CD14-positive monocyte (primary cell): Measurements from ENCODE around the gene SLC35D2. TPM values are rescaled to one million over a fixed set of nuclear protein-coding genes. Genes with fewer than 3 reads are reported as not detected.

Experiments
- DNase-seq, 3 donors: peaks; one replicate each; pipeline ENCODE4 v3.0.0-alpha.2; 2011 to 2022
- H2AFZ ChIP-seq: 2 replicates; pipeline ENCODE4 v1.6.0; 2012; ENCODE audit warnings: mild to moderate bottlenecking, low read depth, low read length, inconsistent platforms; ENCODE audit not compliant: insufficient read depth, poor library complexity, severe bottlenecking
- H3K27ac ChIP-seq, 2 donors: 1 replicate in 1 of 2; 2 replicates in 1 of 2; pipeline ENCODE4 v1.5.1; 2012 to 2013; ENCODE audit warnings: low read length in 2 of 2, control low read depth in 1 of 2, inconsistent platforms in 1 of 2, low read depth in 1 of 2, mild to moderate bottlenecking in 1 of 2
- H3K27me3 ChIP-seq, 2 donors: one replicate each; pipeline versions ENCODE4 v1.6.0 to v1.6.1; 2011 to 2013; ENCODE audit warnings: low read length in 2 of 2; ENCODE audit not compliant: control insufficient read depth in 2 of 2, insufficient read depth in 2 of 2
- H3K36me3 ChIP-seq, 2 donors: replicated peaks in 1 of 2; 1 replicate in 1 of 2; 2 replicates in 1 of 2; pipeline versions ENCODE4 v1.5.1 to v1.6.1; 2012 to 2013; ENCODE audit warnings: low read length in 2 of 2, control low read depth in 1 of 2, inconsistent platforms in 1 of 2, mild to moderate bottlenecking in 1 of 2; ENCODE audit not compliant: insufficient read depth in 2 of 2, control insufficient read depth in 1 of 2
- H3K4me1 ChIP-seq, 2 donors: 1 replicate in 1 of 2; 2 replicates in 1 of 2; pipeline versions ENCODE4 v1.5.1 to v1.6.1; 2012 to 2013; ENCODE audit warnings: low read length in 2 of 2, control low read depth in 1 of 2, inconsistent platforms in 1 of 2, mild to moderate bottlenecking in 1 of 2, moderate library complexity in 1 of 2; ENCODE audit not compliant: insufficient read depth in 2 of 2, control insufficient read depth in 1 of 2
- H3K4me2 ChIP-seq: replicated peaks from 2 replicates; pipeline ENCODE3; 2012; ENCODE audit warnings: low read length, moderate library complexity, mild to moderate bottlenecking; ENCODE audit not compliant: poor library complexity, severe bottlenecking; ENCODE audit errors: extremely low read depth
- H3K4me3 ChIP-seq, 3 experiments: fragments of 200-600 bp in 1 of 3; sonication (generic) in 1 of 3; replicated peaks in 1 of 3; 1 replicate in 2 of 3; 2 replicates in 1 of 3; pipeline ENCODE4 v1.5.1; 2011 to 2013; ENCODE audit warnings: low read length in 3 of 3, mild to moderate bottlenecking in 3 of 3, control low read depth in 2 of 3, low read depth in 2 of 3, inconsistent platforms in 1 of 3, moderate library complexity in 1 of 3
- H3K79me2 ChIP-seq: 2 replicates; pipeline ENCODE4 v1.6.0; 2012; ENCODE audit warnings: mild to moderate bottlenecking, control low read depth, inconsistent platforms, low read length, moderate library complexity; ENCODE audit not compliant: insufficient read depth
- H3K9ac ChIP-seq: 2 replicates; pipeline ENCODE4 v1.6.0; 2017; ENCODE audit warnings: low read length, mild to moderate bottlenecking; ENCODE audit not compliant: insufficient read depth, poor library complexity, severe bottlenecking
- H3K9me3 ChIP-seq, 2 donors: replicated peaks in 1 of 2; 1 replicate in 1 of 2; 2 replicates in 1 of 2; pipeline versions ENCODE4 v1.5.1 to v1.6.1; 2012 to 2013; ENCODE audit warnings: low read length in 2 of 2, control low read depth in 1 of 2; ENCODE audit not compliant: control insufficient read depth in 1 of 2, insufficient read depth in 1 of 2
- H4K20me1 ChIP-seq: 2 replicates; pipeline ENCODE4 v1.6.0; 2012; ENCODE audit warnings: mild to moderate bottlenecking, low read length, control low read depth, moderate library complexity; ENCODE audit not compliant: insufficient read depth
- H3K27ac Mint-ChIP-seq, 7 donors: one replicate each; pipeline ENCODE4 v1.8.0; 2020; ENCODE audit warnings: mild to moderate bottlenecking in 7 of 7, mixed read lengths in 7 of 7, moderate library complexity in 6 of 7, inconsistent platforms in 2 of 7
- H3K27me3 Mint-ChIP-seq, 3 donors: one replicate each; pipeline ENCODE4 v1.8.0; 2021 to 2022; ENCODE audit warnings: low read depth in 3 of 3, mild to moderate bottlenecking in 3 of 3, mixed read lengths in 3 of 3, moderate library complexity in 3 of 3, inconsistent platforms in 1 of 3
- H3K36me3 Mint-ChIP-seq, 2 donors: one replicate each; pipeline ENCODE4 v1.8.0; 2020; ENCODE audit warnings: mixed read lengths in 2 of 2, inconsistent platforms in 1 of 2, mild to moderate bottlenecking in 1 of 2
- H3K4me1 Mint-ChIP-seq: one replicate; pipeline ENCODE4 v1.8.0; 2020; ENCODE audit warnings: mild to moderate bottlenecking, mixed read lengths
- H3K4me3 Mint-ChIP-seq, 2 donors: one replicate each; pipeline ENCODE4 v1.8.0; 2020; ENCODE audit warnings: mild to moderate bottlenecking in 2 of 2, mixed read lengths in 2 of 2, moderate library complexity in 1 of 2
- H3K9me3 Mint-ChIP-seq, 7 donors: one replicate each; pipeline ENCODE4 v1.8.0; 2020 to 2022; ENCODE audit warnings: mixed read lengths in 7 of 7, mild to moderate bottlenecking in 6 of 7, moderate library complexity in 6 of 7, inconsistent platforms in 2 of 7
- CTCF ChIP-seq: fragments of 200-600 bp; IDR thresholded peaks from one replicate; pipeline ENCODE4 v1.8.0; 2022; ENCODE audit warnings: antibody characterized with exemption, mild to moderate bottlenecking
- WGBS: methylation state at CpG from one replicate; pipeline ENCODE4 v1.1.5; 2013; ENCODE audit warnings: missing lambda C conversion rate; ENCODE audit not compliant: insufficient coverage; 5-methylcytosine and 5-hydroxymethylcytosine counted together
- intact Hi-C, 2 donors: fragments of 100-400 bp; cut with micrococcal nuclease; formaldehyde crosslinking; loops; one replicate each; pipeline versions ENCODE4 v1.15.0 to v1.15.1; 2023
- polyA plus RNA-seq, 3 donors: library from polyadenylated mRNA; depleted of rRNA in 1 of 3; unstranded in 2 of 3; stranded (reverse) in 1 of 3; fragments of 300-500 nt in 2 of 3; fragments of >200 nt in 1 of 3; fragmentation: Illumina TruSeq in 2 of 3; gene quantifications; 1 replicate in 2 of 3; 2 replicates in 1 of 3; pipeline ENCODE4 v1.2.3, GENCODE V29; 2012 to 2021

Gene SLC35D2
- polyA plus RNA-seq, 3 donors, result 14.8 to 27.4 (median 20.0) TPM

- no peak overlapping the region for H3K4me3 ChIP-seq
- H3K36me3 Mint-ChIP-seq, result peaks cover 0 to 6% of the 10 kb centered on the region in 2 donors
- H3K27me3 Mint-ChIP-seq, result peaks cover 0 to 2% (median 1%) of the 10 kb centered on the region in 3 donors
- H3K27me3 ChIP-seq, result no peaks in the 10 kb centered on the region
- TF ChIP-seq CTCF, result no peak
- H3K4me2 ChIP-seq, result no peak overlapping the region
- peak overlapping the region in 3 of 7 donors; percentile 29 to 55 (median 35) for H3K27ac Mint-ChIP-seq
- 100% methylated on average over 3 of the region's 3 CpGs for WGBS
- intact Hi-C loops, result no loop called here
- no peak overlapping the region for H3K9ac ChIP-seq
- H3K4me1 Mint-ChIP-seq, result peaks cover 6% of the 10 kb centered on the region
- H4K20me1 ChIP-seq, result no peaks in the 10 kb centered on the region
- peak overlapping the region in 1 of 2 donors; percentile 30 for H3K27ac ChIP-seq
- no peaks in the 10 kb centered on the region for H3K4me1 ChIP-seq
- H2AFZ ChIP-seq, result peak overlapping the region; percentile 39
- H3K79me2 ChIP-seq, result peaks cover 77% of the 10 kb centered on the region
- no peak overlapping the region for H3K4me3 Mint-ChIP-seq
- H3K9me3 ChIP-seq, result peaks cover 0 to 4% of the 10 kb centered on the region in 2 donors
- peaks cover 2 to 13% (median 8%) of the 10 kb centered on the region in 7 donors for H3K9me3 Mint-ChIP-seq
- DNase-seq, result no peak
- H3K36me3 ChIP-seq, result no peaks in the 10 kb centered on the region
These were observed 15.8 kb upstream of the SLC35D2 start for GRCh38 chr9:96399325-96399633.

- Histone ChIP-seq H3K27ac (peak overlapping the region in 1 of 2 donors; percentile 30), H3K4me1 (no peaks in the 10 kb centered on the region), H3K9me3 (peaks cover 0 to 4% of the 10 kb centered on the region in 2 donors), H3K79me2 (peaks cover 72% of the 10 kb centered on the region), H3K36me3 (no peaks in the 10 kb centered on the region), H3K9ac (no peak overlapping the region), H3K4me2 (no peak overlapping the region), H4K20me1 (no peaks in the 10 kb centered on the region), H3K4me3 (no peak overlapping the region), H2AFZ (peak overlapping the region; percentile 39), H3K27me3 (no peaks in the 10 kb centered on the region)
- Mint-ChIP-seq H3K4me1 (peaks cover 6% of the 10 kb centered on the region), H3K27me3 (peaks cover 0 to 1% (median 0%) of the 10 kb centered on the region in 3 donors), H3K4me3 (no peak overlapping the region), H3K36me3 (peaks cover 0 to 9% of the 10 kb centered on the region in 2 donors), H3K27ac (peak overlapping the region in 3 of 7 donors; percentile 33 to 57 (median 55)), H3K9me3 (peaks cover 2 to 13% (median 8%) of the 10 kb centered on the region in 7 donors)
- intact Hi-C loops, result no loop called here
- no peak for DNase-seq
- WGBS, result 54% methylated on average over 3 of the region's 3 CpGs
- no peak for TF ChIP-seq CTCF
These were observed 15.2 kb upstream of the SLC35D2 start for GRCh38 chr9:96398582-96399324.
